HG03025 (cell line): ENCODE data around the gene RGS19.

Experiments
- ATAC-seq: cut with Tn5 transposase; IDR thresholded peaks from one replicate; pipeline ENCODE4 v1.9.1; 2021; ENCODE audit warnings: mild to moderate bottlenecking, moderate library complexity; ENCODE audit not compliant: unreplicated experiment, low FRiP score

RGS19 gene

GRCh38 chr20:64037498-64038213 lies 41.7 kb downstream of the RGS19 start:
- ATAC-seq = no peak

DNA sequence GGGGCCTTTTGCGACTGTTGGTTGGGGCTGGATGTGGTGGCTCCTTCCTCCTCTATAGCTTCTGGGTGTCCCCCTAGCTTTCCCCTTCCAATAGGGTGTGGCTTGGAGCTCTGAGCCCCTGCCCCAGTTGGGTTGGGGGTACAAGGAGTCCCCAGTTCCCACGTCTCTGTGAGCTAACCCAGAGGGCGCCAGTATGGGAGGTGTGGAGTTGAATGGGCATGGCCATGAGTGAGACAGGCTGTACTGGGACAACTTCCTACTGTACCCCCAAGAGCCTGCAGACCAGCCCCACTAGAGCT lies 42.2 kb downstream of the RGS19 start:
- no peak for ATAC-seq

DNA sequence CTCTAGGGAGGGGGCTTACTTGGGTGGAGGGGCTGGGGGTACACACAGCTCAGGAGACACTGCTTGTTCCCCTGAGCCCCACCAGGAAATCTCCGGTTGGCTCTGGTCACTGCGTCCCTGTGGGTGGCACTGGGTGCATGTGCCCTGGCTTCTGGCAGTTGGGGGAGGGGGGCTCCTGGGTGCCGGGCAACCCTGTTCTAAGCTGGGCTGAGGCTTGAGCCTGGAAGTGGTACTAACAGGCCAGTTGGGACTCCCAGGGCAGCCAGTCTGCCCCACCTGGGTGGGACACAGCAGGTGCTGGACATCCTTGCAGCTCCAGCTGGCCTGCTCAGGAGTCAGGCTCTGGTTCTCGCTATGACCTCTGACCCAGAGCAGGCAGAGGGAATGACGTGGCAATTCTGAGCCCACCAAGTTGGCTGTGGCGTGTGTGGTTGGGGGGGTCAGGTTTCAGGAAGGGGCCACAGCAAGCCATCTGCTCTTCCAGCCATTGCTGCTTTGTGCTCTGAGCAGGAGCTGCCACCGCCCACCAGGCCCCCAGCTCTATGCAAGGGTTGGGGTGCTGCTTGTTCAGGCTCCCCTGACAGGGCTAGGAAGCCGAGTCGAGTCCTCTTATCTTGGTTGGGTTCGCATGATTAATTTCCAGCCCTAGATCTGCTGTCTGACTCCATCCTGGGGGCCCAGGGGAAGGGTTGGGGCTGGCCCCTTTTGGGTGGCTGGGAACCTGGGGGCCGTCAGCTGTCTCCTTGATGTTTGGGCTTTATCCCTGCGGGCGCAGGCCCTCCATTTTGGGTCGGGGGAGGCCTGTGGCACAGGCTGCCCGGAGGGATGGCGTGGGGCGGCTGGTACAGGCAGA lies 42.7 kb downstream of the RGS19 start:
- ATAC-seq = no peak

- no peak for ATAC-seq
Observed at GRCh38 chr20:64035933-64036345, 43.4 kb downstream of the RGS19 start, which contains the start of gene C20orf204. C20orf204 (plus strand) TSS chr20:64036182; CDS start chr20:64036324, 142 bp downstream.

DNA sequence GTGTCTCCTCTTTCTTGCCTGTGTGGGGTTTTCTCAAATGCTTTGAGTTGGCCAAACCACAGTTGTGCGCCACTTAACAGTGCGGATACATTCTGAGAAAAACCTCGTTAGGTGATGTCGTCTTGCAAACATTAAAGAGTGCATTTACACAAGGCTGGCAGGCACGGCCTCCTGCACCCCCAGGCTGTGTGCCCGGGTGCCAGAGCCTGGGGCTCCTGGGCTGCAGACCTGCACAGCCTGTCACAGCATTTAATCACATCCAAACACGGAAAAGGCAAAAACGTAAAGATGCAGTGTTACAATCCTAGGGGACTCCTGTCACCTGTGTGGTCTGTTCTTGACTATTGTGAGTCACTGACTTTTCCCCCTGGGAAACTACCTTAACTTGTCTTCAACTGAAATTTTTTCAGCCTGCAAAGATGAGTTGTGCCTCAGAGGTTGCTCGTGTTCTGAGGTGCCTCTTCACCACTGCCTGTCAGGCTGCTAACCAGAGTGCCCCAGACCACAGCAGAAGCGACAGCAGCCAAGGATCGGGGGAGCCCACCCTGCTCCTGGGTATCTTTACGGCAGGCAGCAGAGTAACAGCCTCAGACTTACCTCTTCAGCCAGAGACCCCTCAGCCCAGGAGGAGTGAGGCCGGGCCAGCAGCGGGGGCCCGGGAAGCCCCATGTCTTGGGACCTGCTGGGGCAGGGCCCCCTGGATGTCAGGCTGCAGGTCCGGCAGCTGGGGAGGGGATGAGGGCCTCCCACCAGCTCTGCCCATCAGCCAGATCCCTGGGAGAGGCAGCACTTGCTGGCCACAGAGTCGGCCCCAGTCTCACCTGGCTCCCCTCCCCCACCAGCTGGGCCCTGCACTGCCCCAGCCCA lies 44.0 kb downstream of the RGS19 start:
- no peak for ATAC-seq

DNA sequence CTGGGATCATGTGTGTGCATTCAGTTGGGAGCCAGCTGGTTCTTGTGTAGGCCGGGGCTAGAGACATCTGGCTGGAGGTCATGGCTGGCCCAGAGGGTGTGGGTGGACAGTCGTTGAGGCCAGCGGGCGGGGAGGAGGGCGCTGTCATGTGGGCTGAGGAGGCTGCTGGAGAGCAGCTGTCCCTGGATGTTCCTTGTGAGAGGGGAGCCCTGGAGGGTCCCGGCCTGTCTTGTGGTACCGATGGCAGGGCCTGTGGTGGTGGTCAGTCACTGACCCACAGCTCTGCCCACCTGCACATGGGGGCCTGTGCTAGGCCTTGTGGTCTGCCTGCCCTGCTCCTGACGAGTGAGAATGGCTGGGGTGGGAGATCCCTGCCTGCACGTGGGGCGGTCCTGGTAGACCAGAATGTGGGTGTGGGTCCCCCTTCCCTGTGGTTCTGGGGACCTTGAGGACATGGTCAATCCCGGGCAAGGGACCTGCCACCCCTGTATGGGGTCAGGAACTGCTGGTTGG lies 45.3 kb downstream of the RGS19 start:
- no peak for ATAC-seq

DNA sequence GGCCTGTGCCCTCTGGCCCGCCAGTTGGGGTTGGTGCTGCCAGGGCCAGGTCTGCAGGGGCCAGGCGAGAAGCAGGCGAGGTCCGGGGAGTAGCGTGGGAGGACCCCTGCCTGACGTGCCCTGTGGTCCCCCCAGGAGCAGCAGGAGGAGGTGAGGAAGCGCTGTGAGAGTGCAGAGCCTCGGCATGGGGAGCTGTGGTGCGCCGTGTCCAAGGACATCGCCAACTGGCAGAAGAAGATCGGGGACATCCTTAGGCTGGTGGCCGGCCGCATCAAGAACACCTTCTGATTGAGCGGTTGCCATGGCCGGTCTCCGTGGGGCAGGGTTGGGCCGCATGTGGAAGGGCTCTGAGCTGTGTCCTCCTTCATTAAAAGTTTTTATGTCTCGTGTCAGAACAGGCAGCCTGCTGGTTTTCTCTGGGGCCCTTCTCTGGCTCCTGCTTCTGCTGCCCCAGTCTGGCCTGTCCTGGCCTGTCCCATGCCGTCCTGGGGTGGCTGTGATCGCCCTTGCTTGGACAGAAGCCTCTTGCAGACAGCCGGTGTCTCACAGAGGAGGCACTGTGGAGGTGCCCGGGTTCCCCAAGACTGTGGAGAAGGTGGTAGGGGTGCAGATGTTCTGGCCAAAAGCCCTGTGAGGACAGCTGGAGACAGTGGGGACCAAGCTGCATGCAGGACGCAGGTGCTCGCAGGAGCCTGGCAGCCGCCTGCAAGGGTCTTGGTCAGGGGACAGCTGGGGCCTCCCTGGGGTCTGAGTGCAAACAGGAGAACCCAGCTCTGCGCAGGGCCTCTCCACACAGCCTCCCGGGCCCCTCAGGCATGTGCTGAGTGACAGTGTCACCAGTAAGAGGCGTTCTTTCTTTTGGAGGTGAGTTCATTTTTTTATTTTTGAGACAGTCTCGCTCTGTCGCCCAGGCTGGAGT lies 46.4 kb downstream of the RGS19 start:
- ATAC-seq = no peak

- no peak for ATAC-seq
Observed at GRCh38 chr20:64031822-64032314, 47.5 kb downstream of the RGS19 start.

DNA sequence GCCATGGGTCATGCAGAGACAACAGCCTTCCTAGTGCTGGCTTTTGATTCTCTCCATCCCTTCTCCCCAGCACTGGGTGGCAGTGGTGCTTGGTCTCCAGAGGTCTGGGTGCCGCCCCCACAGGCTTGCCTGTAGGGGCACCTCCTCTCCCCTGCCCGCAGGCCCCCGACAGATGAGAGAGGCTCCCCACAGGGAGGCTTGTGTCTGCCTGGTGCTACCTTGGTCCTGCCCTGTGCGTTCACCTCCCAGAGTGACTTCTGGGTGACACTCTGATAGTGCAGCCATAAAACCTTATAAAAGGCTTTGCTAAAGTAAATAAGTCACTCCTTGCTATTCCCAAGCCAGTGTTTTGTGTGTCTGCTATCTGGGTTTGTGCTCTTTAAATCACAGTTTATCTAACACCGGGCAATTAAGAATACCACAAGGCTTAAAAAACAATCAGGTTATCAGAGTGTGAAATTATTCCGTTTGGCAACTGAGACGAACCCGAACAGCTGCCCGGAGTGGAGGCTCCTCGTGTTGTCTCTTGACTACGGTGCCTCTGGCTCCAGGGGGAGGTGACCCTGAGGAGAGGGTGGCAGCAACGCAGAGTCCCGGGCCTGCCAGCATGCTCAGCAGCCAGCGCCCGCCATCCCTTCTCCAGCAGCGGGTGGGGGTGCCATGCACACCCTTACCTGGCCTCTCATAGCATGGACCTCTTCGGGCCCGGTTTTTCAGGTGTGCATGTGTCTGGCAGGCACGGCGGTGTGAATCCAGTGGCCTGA lies 48.8 kb downstream of the RGS19 start:
- ATAC-seq = no peak

DNA sequence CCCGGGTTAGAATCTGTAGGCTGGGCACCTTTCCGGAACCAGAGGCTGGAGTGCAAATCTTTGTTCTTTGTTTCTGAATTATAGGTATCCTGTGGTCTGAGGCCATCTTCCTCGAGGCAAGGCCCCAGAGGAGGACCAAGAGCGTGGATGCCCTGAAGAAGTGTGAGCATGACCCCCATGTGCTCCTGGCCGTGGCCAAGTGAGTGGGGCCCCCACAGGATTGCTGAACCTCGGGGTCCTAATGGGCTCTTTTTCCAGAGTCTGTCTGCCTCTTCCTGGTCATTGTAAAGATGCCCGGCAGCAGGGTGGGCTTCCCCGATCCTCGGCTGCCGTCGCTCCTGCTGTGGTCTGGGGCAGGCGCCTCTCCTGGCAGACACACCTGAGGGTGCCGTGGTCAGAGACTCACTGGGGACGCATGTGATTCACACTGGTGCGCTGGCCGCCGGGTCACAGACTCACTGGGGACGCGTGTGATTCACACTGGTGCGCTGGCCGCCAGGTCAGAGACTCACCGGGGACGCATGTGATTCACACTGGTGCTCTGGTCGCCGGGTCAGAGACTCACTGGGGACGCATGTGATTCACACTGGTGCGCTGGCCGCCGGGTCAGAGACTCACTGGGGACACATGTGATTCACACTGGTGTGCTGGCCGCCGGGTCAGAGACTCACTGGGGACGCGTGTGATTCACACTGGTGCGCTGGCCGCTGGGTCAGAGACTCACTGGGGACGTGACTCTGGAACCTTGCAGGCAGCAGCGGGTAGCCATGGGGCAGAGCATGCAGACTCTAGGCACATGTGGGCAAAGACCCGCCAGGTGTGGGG lies 49.8 kb downstream of the RGS19 start:
- no peak for ATAC-seq

GRCh38 chr20:64027981-64028685 lies 51.2 kb downstream of the RGS19 start:
- ATAC-seq = no peak

GRCh38 chr20:64025826-64026412 lies 53.4 kb downstream of the RGS19 start:
- ATAC-seq = no peak

DNA sequence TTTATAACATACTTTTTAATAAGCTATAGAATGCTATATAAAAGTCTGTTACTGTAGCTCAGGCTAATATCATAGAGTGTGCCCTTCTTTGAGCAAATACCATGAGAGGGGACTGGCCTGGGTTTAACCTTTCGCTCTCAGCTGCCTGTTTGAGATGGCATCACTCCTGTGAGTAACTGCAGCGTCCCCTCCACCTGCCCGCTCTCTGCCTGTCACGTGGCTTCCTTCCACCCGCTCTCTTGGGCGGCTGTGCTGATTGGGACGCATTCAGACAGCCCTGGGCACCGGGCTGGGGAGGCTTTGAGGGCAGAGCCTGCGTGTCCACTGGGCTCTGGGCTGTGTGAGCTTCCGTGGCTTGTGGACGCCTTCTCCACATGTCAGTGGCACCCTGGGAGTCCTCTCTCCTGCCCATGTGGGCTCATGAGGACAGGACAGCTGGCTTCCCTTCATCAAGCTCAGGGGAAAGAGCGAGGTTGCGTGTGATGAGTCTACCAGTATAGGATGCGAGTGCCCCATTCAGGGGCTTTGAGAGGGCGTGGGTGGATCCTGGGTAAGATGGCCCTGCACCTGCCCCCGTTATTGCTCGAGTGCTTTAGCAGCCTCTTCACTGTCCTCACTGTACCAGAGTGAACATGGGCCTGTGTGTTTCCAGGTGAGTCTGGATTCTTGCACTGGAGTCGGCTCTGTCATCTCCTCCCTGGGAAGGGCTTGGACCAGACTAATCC lies 54.1 kb downstream of the RGS19 start:
- ATAC-seq = no peak

DNA sequence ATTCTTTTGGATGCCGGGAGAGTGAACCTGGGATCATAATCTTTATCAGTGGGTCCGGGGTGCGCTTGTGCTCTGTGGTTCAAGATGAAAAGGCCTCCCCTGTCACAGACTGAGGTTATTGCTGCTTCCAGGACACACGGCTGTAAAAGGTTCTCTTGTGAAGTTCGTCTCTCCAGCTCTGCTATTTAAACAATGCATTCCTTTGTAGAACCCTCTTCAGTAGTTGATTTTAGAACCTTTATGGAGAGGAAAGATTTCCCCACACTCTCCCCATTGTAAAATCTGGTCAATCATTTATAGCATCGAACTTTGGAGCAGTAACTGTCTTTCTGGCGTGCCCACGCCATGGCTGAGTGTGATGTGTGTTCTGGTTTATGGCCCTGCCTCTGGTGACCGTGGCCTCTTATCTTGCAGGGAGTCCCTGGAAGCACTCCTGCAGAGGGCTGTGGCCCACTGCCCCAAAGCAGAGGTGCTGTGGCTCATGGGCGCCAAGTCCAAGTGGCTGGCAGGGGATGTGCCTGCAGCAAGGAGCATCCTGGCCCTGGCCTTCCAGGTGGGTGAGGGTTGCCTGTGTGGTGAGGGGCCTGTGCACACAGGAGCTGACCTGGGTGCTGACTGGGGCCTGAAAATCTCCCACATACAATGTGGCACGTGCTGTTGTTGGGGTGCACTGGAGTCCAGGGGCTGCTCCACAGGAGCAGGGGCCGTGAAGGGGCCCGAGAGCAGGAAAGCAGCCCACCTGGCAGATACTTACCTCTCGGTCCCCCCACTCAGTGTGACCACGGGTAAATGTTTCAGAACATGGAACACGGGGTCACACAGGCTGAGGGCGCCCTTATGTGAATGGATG lies 55.0 kb downstream of the RGS19 start:
- ATAC-seq = no peak

GRCh38 chr20:64023361-64024140 lies 55.8 kb downstream of the RGS19 start:
- ATAC-seq = no peak
